MM.1S (cell line): Measurements from ENCODE around the gene CNTNAP2.

Experiments
- DNase-seq: peaks from one replicate; pipeline ENCODE4 v3.0.0-alpha.2; 2015
- H2AFZ ChIP-seq: fragments of 300-600 bp; sonication (generic); 2 replicates; pipeline ENCODE4 v1.6.0; 2016; ENCODE audit warnings: antibody characterized with exemption, low read length
- H3F3A ChIP-seq: fragments of 300-600 bp; sonication (generic); 2 replicates; pipeline ENCODE4 v1.6.1; 2016; ENCODE audit warnings: mild to moderate bottlenecking, antibody characterized with exemption, low read length, moderate library complexity, mixed read lengths; ENCODE audit not compliant: insufficient read depth
- H3K27ac ChIP-seq: fragments of 300-600 bp; sonication (generic); 2 replicates; pipeline ENCODE4 v1.5.1; 2016; ENCODE audit warnings: mild to moderate bottlenecking, low read length
- H3K27me3 ChIP-seq: fragments of 300-600 bp; sonication (generic); replicated peaks from 2 replicates; pipeline ENCODE4 v1.6.0; 2016; ENCODE audit warnings: low read length; ENCODE audit not compliant: insufficient read depth
- H3K36me3 ChIP-seq: fragments of 300-600 bp; sonication (generic); replicated peaks from 2 replicates; pipeline ENCODE4 v1.6.1; 2016; ENCODE audit warnings: mild to moderate bottlenecking, low read length, mixed read lengths; ENCODE audit not compliant: insufficient read depth
- H3K4me1 ChIP-seq: fragments of 300-600 bp; sonication (generic); 2 replicates; pipeline ENCODE4 v1.6.1; 2016; ENCODE audit warnings: low read length, mixed read lengths
- H3K4me2 ChIP-seq: fragments of 300-600 bp; sonication (generic); 2 replicates; pipeline ENCODE4 v1.6.0; 2016; ENCODE audit warnings: low read depth, low read length
- H3K4me3 ChIP-seq: fragments of 300-600 bp; sonication (generic); 2 replicates; pipeline ENCODE4 v1.5.1; 2016; ENCODE audit warnings: low read length, mixed read lengths
- H3K79me2 ChIP-seq: fragments of 300-600 bp; sonication (generic); 2 replicates; pipeline ENCODE4 v1.6.1; 2016; ENCODE audit warnings: mixed run types, low read length, mixed read lengths
- H3K9ac ChIP-seq: fragments of 300-600 bp; sonication (generic); 2 replicates; pipeline ENCODE4 v1.6.1; 2016; ENCODE audit warnings: low read length, mixed read lengths
- H3K9me2 ChIP-seq: fragments of 300-600 bp; sonication (generic); replicated peaks from 2 replicates; pipeline ENCODE4 v1.6.1; 2016; ENCODE audit warnings: mild to moderate bottlenecking, low read length, mixed read lengths; ENCODE audit not compliant: insufficient read depth
- H3K9me3 ChIP-seq: fragments of 300-600 bp; sonication (generic); replicated peaks from 2 replicates; pipeline ENCODE4 v1.6.1; 2016; ENCODE audit warnings: mild to moderate bottlenecking, low read length, mixed read lengths; ENCODE audit not compliant: insufficient read depth
- H4K20me1 ChIP-seq: fragments of 300-600 bp; sonication (generic); 2 replicates; pipeline ENCODE4 v1.6.1; 2016; ENCODE audit warnings: mild to moderate bottlenecking, low read length, moderate library complexity, mixed read lengths; ENCODE audit not compliant: insufficient read depth
- CTCF ChIP-seq: fragments of 300-600 bp; sonication (generic); IDR thresholded peaks from 2 replicates; pipeline ENCODE4 v1.5.1; 2016; ENCODE audit warnings: antibody characterized with exemption, low read length, mixed read lengths
- EZH2 ChIP-seq: fragments of 300-600 bp; sonication (generic); optimal IDR thresholded peaks from 2 replicates; pipeline ENCODE3; 2017; ENCODE audit warnings: low read depth, mild to moderate bottlenecking, antibody characterized with exemption, low read length, mixed read lengths
- EZH2phosphoT487 ChIP-seq: fragments of 300-600 bp; sonication (generic); IDR thresholded peaks from 2 replicates; pipeline ENCODE4 v1.6.1; 2018; ENCODE audit warnings: antibody characterized with exemption, low read length

The CNTNAP2 gene

GRCh38 chr7:148275359-148275890 is 2158.8 kb downstream of the CNTNAP2 start:
- Histone ChIP-seq H3K4me1 (no peaks in the 10 kb centered on the region), H2AFZ (no peak overlapping the region), H3F3A (no peaks in the 10 kb centered on the region), H3K9ac (no peak overlapping the region), H3K27ac (no peak overlapping the region), H3K27me3 (no peaks in the 10 kb centered on the region), H3K4me3 (no peak overlapping the region), H3K4me2 (no peak overlapping the region), H3K79me2 (no peaks in the 10 kb centered on the region), H3K9me2 (no peaks in the 10 kb centered on the region), H3K9me3 (no peaks in the 10 kb centered on the region), H4K20me1 (no peaks in the 10 kb centered on the region), H3K36me3 (no peaks in the 10 kb centered on the region)
- no peak for DNase-seq
- TF ChIP-seq CTCF, result no peak
- no peak for TF ChIP-seq EZH2
- no peak for TF ChIP-seq EZH2phosphoT487

GRCh38 chr7:148276314-148277041 is 2159.9 kb downstream of the CNTNAP2 start:
- no peak overlapping the region for H3K9ac ChIP-seq
- H3K9me2 ChIP-seq, result no peaks in the 10 kb centered on the region
- no peak overlapping the region for H3K4me2 ChIP-seq
- no peaks in the 10 kb centered on the region for H3F3A ChIP-seq
- H3K36me3 ChIP-seq, result no peaks in the 10 kb centered on the region
- H3K4me3 ChIP-seq, result no peak overlapping the region
- no peak overlapping the region for H3K27ac ChIP-seq
- no peak for DNase-seq
- no peaks in the 10 kb centered on the region for H3K79me2 ChIP-seq
- no peaks in the 10 kb centered on the region for H3K27me3 ChIP-seq
- no peaks in the 10 kb centered on the region for H3K9me3 ChIP-seq
- H4K20me1 ChIP-seq, result no peaks in the 10 kb centered on the region
- TF ChIP-seq CTCF, result no peak
- no peak for TF ChIP-seq EZH2phosphoT487
- no peak for TF ChIP-seq EZH2
- H3K4me1 ChIP-seq, result no peaks in the 10 kb centered on the region
- H2AFZ ChIP-seq, result no peak overlapping the region

- H3K4me1 ChIP-seq, result no peaks in the 10 kb centered on the region
- H4K20me1 ChIP-seq, result no peaks in the 10 kb centered on the region
- no peak overlapping the region for H3K9ac ChIP-seq
- H3K27me3 ChIP-seq, result no peaks in the 10 kb centered on the region
- no peaks in the 10 kb centered on the region for H3K9me3 ChIP-seq
- no peak overlapping the region for H3K4me2 ChIP-seq
- H3K4me3 ChIP-seq, result no peak overlapping the region
- H3K27ac ChIP-seq, result no peak overlapping the region
- no peak overlapping the region for H2AFZ ChIP-seq
- no peaks in the 10 kb centered on the region for H3K79me2 ChIP-seq
- no peaks in the 10 kb centered on the region for H3F3A ChIP-seq
- DNase-seq, result no peak
- TF ChIP-seq CTCF, result no peak
- TF ChIP-seq EZH2, result no peak
- H3K36me3 ChIP-seq, result no peaks in the 10 kb centered on the region
- no peaks in the 10 kb centered on the region for H3K9me2 ChIP-seq
Measured at GRCh38 chr7:148277042-148277660, 2160.6 kb downstream of the CNTNAP2 start.
